ENCODE measurements around the gene RASL10B.

DNA sequence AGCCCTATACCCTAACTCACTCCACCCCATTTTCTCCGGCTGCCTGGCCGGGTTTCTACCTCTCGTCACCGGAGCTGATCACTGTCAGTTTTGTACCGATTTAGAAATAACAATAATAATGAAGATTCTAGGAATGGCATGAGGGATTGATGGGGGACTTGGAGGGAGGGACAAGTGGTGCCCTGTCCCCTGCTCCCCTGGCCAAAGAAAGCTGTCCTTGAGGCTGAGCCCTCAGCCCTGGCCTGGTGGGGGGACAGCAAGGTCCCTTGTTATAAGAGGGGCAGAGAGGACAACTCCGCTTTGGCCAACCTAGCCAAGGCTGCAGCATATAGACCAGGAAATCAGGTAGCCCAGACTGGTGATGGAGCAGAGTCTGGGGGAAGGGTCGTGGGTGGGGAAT lies 11.1 kb downstream of the RASL10B start:
- TF ChIP-seq CTCF (IDR thresholded peaks at IDR 0.05; ENCODE audit: insufficient read depth, low read length, poor library complexity, severe bottlenecking) (no peak), EZH2phosphoT487 (conservative IDR thresholded peaks at IDR 0.05; ENCODE audit: low read length) (no peak)

All from SU-DHL-6 (cell line).